ENCODE data around the gene SMARCA4.
"Not testable (repeated sequence)": the region's sequence is repeated elsewhere in the genome, so short reads cannot be mapped to it uniquely, and the experiment has no call there.

SMARCA4 gene

DNA sequence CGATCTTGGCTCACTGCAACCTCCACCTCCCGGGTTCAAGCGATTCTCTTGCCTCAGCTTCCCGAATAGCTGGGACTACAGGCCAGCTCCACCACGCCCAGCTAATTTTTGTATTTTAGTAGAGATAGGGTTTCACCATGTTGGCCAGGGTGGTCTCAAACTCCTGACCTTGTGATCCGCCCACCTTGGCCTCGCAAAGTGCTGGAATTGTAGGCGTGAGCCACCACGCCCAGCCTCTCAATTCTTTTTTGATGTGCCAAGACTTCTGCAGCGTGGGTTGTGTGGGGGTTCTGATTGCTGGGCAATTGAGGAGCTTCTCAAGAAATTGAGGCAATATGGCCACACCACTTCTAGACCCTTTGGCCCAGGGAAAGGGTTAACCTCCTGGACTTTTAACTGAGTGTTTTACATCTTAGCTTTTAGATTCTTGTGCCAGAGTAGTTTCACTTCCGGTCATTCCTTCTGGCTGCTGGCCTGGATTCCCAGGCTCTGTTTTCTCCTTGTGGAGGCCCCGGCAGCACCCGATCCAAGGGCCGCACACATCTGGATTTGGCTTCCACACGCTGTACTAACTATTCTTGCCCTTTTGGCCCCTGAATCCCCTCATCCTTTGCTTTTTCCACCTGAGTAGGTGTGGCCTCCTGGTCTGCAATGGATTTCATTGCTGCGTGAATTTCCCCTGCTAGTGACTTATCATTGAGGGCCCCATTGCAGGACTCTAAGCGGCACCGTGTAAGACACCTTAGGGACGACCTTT is 14.7 kb downstream of the SMARCA4 start:
- no peak for DNase-seq (ENCODE audit: low read depth, low spot score)
- H3K27ac ChIP-seq = no peak overlapping the region

DNA sequence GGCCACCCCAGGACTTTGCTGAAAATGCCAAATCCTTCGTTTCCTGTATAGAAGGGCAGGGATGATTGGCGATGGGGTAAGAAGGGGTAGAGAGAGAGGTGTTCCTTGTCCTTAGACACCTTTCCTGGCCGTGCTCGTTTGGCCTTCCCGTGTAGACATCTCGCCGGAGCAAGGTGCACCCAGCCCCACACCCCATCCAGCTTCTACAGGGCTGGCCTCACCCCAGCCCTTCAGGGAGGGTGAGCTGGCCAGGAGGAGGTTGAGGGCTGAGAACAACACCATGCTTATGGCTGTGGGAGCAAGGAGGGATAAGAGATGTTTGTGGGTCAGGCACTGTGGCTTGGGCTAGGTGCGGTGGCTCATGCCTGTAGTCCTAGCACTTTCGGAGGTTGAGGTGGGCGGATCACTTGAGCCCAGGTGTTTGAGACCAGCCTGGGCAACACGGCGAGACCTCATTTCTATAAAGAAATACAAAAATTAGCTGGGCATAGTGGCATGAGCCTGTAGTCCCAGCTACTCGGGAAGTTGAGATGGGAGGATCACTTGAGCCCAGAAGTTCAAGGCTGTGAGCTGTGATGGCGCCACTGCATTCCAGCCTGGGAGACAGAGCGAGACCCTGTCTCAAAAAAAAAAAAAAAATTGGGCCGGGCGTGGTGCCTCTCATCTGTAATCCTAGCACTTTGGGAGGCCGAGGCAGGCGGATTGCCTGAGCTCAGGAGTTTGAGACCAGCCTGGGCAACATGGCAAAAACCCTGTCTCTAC is 15.5 kb downstream of the SMARCA4 start:
- no peak for DNase-seq (ENCODE audit: low read depth, low spot score)
- no peak overlapping the region for H3K27ac ChIP-seq

DNA sequence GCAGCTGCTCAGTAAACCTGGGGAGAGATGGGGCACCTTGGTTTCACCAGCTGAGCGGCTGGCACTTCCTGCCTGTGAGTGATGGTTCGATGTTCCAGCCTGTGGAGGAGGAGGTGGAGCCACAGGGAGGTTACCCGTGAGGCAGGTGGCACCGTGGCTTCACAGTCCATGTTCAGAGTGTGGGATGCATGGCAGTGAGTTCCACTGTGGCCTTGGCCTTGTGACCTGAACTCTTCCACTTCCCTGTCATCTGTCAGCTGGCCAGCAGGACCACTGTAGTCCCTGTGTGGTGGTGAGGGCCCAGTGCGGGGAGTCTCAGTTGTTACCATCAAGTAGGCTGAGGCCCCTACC is 16.9 kb downstream of the SMARCA4 start:
- no peak for DNase-seq (ENCODE audit: low read depth, low spot score)
- no peak overlapping the region for H3K27ac ChIP-seq

DNA sequence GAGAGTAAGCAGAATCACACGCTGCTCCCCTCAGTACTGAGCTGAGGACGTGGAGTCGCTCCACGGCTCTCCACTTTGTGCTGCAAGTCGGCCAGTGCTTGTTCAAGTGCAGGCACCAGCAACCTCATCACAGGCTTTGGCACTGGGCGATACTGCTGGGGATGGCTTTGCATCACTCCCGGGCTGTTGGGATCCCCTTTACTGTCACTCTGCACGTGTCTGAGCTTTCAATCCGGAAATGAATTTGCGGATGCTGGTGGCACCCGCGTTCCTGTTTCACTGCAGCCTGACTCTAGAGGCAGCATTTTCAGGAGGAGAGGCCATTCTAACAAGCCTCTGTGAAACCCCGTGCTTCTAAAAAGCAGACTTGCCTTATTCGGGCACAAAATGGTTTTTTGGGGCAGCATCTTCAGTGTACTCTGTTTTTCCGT is 19.1 kb downstream of the SMARCA4 start:
- no peak overlapping the region for H3K27ac ChIP-seq
- no peak for DNase-seq (ENCODE audit: low read depth, low spot score)

DNA sequence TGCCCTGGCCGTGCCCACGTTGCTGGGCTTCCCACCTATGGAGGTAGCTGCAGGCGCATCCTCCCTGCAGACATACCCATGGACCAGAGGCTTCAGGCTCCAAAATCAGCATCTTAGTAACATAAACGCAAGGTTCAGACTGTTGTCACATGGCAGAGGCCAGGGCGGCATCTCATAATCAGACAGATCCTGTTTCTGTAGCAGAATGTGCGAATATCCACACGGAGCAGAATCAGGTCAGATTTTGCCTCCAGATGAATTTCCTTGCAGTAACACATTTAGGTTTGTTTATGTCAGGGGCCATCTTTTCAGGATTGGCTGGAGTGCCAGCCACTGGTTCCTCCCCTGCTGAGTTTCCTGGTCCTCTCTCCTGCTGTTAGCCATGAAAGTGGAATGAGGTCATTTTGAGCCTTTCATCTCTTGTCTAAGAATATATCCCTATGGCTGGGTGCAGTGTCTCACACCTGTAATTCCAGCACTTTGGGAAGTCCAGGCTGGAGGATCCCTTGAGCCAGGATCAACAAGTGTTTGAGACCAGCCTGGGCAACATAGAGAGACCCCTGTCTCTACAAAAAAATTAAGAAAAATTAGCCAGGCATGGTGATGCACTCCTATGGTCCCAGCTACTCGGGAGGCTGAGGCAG is 20.5 kb downstream of the SMARCA4 start:
- no peak overlapping the region for H3K27ac ChIP-seq
- DNase-seq (ENCODE audit: low read depth, low spot score) = no peak

DNA sequence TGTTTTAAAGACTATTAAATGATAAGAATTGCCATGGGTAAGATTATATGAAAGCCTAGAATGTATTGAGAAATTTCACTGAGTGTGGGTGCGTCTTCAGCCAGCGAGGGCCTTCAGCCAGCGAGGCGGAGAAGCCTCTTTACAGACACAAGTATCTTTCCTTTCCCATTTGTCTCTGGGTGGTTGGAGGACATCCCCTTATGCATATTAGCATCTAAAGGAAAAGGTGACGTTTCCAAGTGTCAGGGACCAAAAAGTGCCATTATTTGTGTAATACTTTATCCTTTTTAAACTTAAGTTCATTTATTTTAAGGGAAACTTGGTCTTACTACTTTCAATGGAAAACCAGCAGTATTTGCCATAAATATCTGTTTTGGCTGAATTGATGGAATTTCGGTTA is 22.2 kb downstream of the SMARCA4 start:
- no peak for DNase-seq (ENCODE audit: low read depth, low spot score)
- H3K27ac ChIP-seq = no peak overlapping the region

DNA sequence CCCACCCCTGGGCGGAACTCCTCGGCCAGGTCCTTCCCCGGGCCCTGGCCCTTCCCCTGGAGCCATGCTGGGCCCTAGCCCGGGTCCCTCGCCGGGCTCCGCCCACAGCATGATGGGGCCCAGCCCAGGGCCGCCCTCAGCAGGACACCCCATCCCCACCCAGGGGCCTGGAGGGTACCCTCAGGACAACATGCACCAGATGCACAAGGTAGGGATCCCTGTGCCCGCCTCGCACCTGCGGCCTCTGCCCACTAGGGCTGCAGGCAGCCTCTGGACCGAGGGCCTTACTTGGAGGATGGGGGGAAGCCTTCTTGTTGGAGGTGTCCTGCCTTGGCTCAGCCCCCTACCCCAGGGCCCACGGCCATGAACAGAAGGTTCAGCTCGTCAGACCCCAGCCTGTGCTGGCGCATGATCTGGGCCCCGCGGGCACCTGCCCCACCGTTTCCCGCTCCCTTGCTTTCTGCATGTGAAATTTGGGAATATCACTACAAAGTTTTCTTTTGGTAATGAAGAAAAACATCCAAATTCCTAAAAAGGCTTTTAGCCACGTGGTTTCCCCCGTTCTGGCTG is 23.4 kb downstream of the SMARCA4 start:
- DNase-seq (ENCODE audit: low read depth, low spot score) = no peak
- H3K27ac ChIP-seq = no peak overlapping the region

DNA sequence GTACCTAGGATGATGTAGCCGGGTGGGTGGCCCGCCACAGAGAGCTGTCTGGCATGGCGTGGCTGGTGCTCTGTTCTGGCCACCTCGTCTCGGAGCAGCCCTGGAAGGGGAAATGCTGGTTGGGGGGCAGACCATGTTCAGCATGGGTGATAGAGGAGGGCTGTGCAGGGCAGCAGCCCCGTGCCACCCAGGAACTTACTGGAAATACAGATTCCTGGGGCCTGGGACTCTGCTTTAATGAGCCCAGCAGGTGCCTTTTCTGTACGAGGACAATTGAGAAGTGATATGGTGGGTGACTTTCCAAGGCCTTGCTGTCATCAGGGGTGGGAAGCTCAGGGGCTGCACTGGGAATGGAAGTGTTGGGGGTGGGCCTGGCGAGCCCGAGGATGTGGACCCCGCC is 24.7 kb downstream of the SMARCA4 start:
- H3K27ac ChIP-seq = no peak overlapping the region
- no peak for DNase-seq (ENCODE audit: low read depth, low spot score)

DNA sequence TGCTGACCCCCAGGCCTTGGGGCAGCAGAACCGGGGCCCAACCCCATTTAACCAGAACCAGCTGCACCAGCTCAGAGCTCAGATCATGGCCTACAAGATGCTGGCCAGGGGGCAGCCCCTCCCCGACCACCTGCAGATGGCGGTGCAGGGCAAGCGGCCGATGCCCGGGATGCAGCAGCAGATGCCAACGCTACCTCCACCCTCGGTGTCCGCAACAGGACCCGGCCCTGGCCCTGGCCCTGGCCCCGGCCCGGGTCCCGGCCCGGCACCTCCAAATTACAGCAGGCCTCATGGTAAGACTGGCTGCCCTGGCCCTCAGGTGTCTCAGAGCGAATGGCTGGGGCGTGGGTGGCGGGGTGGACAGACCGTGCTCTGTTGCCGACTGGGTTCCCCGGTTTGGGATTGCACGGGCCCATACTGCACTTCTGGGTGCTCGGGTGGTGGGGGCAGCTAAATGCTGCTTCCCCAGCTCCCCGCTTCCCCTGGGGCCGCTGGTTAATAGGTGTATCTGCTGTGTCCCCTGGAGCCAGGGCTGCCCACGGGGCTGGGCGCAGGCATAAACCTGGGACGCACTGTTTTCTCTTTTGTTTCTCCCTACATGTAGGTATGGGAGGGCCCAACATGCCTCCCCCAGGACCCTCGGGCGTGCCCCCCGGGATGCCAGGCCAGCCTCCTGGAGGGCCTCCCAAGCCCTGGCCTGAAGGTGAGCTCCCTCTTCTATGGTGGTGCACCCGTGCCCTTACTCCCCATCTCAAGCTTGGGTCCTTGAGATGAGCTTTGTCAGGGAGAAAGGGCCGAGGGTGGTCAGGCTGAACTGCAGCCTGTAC is 25.7 kb downstream of the SMARCA4 start:
- no peak overlapping the region for H3K27ac ChIP-seq
- no peak for DNase-seq (ENCODE audit: low read depth, low spot score)

DNA sequence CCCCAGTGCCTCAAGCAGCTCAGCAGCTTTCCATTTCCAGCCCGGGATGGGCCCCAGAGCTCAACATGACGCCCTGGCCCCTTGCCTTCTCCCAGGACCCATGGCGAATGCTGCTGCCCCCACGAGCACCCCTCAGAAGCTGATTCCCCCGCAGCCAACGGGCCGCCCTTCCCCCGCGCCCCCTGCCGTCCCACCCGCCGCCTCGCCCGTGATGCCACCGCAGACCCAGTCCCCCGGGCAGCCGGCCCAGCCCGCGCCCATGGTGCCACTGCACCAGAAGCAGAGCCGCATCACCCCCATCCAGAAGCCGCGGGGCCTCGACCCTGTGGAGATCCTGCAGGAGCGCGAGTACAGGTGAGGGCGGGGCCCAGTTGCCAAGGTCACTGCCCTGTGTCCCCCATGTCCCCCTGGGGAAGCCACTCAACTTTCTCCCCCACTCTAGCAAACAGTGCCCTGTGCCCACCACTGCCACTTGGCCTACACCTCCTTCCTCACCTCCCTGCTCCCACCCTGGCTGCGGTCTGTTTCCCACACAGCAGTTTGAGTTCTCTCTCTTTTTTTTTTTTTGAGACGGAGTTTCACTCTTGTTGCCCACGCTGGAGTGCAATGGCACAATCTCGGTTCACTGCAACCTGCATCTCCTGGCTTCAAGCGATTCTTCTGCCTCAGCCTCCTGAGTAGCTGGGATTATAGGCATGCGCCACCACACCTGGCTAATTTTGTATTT is 26.9 kb downstream of the SMARCA4 start:
- H3K27ac ChIP-seq = no peak overlapping the region

DNA sequence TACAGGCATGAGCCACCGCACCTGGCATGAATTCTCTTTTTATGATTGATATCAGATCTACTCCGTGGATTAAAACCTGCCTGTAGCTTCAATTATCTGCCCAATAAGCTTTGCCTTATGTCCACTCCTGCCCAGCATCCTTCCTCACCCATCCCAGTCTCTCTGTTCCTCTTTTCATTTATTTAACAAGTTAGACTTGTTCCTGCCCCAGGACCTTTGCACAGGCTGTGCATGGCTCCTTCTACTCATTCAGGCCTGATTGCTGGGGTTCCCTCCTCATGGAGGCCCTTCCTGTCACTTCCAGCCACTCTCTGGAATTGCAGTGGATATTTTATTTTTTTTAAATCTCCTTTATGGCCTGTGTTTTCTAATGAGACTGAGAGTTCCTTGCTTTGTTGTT is 27.6 kb downstream of the SMARCA4 start:
- no peak for DNase-seq (ENCODE audit: low read depth, low spot score)

More for the DNA sequence above, 26.9 kb downstream of the SMARCA4 start:
- DNase-seq (ENCODE audit: low read depth, low spot score) = no peak

DNA sequence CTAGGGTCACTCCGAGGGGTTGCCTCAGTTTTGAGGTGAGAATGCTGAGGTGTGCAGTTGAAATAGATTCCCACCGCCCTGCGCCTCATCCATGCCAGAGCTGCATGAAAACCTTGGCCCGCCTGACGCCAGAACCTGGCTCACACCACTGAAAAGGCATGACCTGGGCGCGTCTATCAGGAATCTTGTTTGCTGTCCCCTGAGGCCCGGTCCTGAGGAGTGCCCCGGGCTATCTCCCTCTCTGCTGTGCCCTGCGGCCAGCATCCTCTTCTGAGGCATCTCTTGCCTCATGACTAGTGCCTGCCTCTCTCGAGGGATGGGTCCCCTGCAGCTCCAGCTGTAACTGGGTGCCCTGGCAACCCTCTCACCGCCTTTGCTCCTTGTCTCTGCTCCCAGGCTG is 28.1 kb downstream of the SMARCA4 start:
- no peak for DNase-seq (ENCODE audit: low read depth, low spot score)
- no peak overlapping the region for H3K27ac ChIP-seq

More for the DNA sequence above, 27.6 kb downstream of the SMARCA4 start:
- no peak overlapping the region for H3K27ac ChIP-seq

DNA sequence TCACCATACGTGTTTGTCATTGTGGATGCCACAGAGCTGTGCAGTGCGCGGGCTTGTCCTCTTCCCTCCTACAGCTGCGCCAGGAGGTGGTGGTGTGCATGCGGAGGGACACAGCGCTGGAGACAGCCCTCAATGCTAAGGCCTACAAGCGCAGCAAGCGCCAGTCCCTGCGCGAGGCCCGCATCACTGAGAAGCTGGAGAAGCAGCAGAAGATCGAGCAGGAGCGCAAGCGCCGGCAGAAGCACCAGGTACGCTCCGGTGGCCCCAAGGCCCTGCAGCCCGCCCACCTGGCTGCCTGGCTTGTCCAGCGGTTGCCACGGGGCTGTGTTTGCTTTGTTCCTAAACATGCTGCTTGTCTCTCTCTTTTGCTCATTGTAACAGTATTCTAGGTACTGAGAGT is 30.2 kb downstream of the SMARCA4 start:
- H3K27ac ChIP-seq = no peak overlapping the region
- DNase-seq (ENCODE audit: low read depth, low spot score) = no peak

DNA sequence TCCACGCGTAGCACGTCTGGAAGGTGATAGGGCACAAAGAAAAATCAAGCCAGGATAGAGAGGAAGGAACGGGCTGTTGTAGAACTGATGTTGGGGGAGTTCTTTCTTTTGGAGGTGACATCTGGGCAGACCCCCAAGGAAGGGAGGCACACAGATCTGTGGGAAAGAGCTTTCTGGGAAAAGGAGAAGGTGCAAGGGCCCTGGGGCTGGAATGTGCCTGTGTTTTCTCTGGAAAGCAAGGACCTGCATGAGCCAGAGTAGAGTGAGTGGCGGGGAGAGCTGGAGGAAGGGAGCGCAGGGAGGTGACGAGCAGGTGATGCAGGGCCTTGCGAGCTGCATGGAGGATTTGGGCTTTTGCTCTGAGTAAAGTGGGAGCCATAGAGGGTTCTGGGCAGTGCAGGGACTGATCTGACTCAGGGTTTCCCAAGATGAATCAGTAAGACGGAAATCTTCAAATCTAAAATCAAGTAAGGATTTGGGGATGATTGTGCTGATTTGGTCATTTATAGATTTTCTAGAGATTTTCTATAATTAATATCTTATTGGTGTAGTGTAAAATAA is 30.8 kb downstream of the SMARCA4 start:
- DNase-seq (ENCODE audit: low read depth, low spot score) = no peak
- H3K27ac ChIP-seq = no peak overlapping the region

DNA sequence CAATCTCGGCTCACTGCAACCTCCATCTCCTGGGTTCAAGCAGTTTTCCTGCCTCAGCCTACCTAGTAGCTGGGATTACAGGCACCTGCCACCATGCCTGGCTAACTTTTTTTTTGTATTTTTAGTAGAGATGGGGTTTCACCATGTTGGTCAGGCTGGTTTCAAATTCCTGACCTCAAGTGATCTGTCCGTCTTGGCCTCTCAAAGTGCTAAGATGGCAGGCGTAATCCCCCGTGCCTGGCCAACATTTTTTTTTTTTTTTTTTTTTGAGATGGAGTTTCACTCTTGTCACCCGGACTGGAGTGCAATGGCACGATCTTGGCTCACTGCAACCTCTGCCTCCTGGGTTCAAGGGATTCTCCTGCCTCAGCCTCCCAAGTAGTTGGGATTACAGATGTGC is 31.3 kb downstream of the SMARCA4 start:
- H3K27ac ChIP-seq; DNase-seq (ENCODE audit: low read depth, low spot score): not testable (repeated sequence)

DNA sequence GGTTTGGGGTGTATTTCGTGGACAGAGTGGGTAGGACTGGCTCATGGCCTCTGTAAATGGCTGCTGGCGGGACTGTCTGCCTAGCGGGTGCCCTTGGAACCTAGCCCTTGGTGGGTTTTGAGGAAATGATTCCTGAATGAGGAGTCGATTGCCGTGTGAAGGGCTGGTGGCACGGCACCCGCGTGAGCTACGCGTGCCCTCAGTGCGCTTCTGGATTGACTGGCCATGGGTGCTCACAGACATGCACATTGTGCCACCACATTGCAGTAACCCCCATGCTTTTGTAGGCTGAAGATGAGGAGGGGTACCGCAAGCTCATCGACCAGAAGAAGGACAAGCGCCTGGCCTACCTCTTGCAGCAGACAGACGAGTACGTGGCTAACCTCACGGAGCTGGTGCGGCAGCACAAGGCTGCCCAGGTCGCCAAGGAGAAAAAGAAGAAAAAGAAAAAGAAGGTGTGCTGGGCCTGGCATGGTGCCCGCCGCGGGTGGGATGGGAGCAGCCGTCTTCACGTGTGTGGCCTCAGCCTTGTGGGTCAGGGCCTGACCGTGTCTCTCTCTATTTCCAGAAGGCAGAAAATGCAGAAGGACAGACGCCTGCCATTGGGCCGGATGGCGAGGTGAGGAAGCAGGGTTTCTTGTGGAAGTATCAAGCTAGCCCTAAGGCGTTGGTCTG is 35.2 kb downstream of the SMARCA4 start:
- DNase-seq (ENCODE audit: low read depth, low spot score) = no peak
- H3K27ac ChIP-seq = no peak overlapping the region

DNA sequence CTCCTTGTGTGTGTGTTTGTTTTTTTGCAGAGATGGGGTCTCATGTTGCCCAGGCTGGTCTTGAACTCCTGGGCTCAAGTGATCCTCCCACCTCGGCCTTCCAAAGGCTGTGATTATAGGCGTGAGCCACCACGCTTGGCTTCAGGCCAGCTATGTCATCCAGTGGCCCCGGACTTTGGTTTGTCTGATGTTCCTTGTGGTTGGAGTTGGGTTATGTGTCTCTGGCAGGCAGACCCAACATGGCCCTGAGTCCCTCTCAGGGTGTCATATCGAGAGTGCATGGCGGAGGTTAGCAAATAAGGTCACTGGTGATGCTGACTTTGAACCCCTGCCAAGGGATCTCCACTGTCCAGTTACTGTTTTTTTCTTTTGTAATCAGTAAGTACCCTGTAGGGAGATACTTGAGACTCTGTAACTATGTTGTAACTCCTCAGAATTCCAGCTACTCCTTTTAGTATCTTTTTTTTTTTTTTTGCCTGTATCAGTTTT is 37.3 kb downstream of the SMARCA4 start:
- H3K27ac ChIP-seq = no peak overlapping the region
- no peak for DNase-seq (ENCODE audit: low read depth, low spot score)

DNA sequence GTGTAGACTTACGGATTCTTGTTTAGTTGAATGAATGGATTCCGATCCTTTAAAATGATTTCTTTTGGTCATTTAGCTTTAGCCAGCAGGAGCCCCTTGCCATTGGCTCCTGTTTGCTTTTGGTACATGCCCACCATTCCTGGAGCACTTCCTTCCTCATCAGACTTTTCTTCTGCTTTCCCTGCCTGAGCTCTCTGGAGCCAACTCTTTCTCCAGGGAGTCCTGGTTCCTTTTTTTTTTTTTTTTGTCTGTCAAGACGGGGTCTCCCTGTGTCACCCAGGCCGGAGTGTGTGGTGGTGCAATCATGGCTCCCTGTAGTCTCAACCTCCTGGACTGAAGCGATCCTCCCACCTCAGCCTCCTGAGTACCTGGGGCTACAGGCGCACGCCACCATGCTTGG is 37.8 kb downstream of the SMARCA4 start:
- DNase-seq (ENCODE audit: low read depth, low spot score) = no peak
- H3K27ac ChIP-seq = no peak overlapping the region

DNA sequence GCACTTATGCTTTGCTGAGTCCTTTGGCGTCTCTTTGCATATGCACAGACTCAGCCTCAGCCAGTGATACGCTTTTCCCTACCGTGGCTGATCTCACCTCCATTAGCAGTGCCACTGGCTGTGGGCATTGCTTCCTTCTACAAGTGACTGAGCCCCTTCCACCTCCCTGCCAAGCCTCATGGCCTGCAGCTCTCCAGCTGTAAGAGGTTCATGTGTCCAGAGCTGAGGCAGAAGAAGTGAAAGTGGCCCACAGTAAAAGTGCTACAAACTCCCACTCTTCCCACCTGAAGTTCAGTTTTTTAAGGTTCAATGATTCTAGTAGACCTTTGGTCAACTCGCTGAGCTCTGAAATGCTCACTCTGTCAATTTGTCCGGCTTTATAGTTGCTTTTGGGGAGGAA is 44.7 kb downstream of the SMARCA4 start:
- H3K27ac ChIP-seq = no peak overlapping the region
- DNase-seq (ENCODE audit: low read depth, low spot score) = no peak

All from epithelial cell of prostate (primary cell).